NB4 (cell line): ENCODE measurements around the gene ELMOD2.

Experiments used
- CTCF ChIP-seq: IDR thresholded peaks from one replicate; pipeline ENCODE4 v1.5.1; 2012; ENCODE audit warnings: low read depth, low read length
- POLR2A ChIP-seq: IDR thresholded peaks from 2 replicates; pipeline ENCODE4 v1.6.1; 2011; ENCODE audit warnings: mild to moderate bottlenecking; ENCODE audit not compliant: insufficient read length; ENCODE audit errors: extremely low read depth

DNA sequence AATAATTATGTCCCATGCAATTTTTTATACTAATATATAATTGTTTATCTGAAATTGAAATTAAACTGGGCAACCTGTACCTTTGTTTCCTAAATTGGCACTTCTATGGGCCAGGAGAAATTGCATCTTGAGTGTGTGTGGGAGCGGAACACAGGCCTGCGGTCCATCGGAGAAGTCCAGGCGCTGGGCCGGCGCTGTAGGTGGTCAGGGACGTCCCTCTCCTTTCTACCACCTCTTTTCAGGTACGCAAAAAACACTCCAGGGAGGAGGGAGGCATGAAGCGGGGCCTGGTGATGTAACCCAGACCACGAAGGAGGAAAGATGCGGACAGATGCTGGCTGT is 26.6 kb upstream of the ELMOD2 start:
- TF ChIP-seq POLR2A (no peak), CTCF (no peak)
